UCSD-AML1 (cell line): ENCODE results near the gene CRADD.
A peak's percentile ranks its signal among the peaks of the same experiment; 100 is the strongest.
"Not testable (repeated sequence)": the region's sequence is repeated elsewhere in the genome, so short reads cannot be mapped to it uniquely, and the experiment has no call there.

Experiments
- DNase-seq: peaks from one replicate; lab custom pipeline; 2025; ENCODE audit not compliant: unreplicated experiment; lab: John Stamatoyannopoulos, UW

CRADD gene

GRCh38 chr12:93734784-93735183 is 57.6 kb downstream of the CRADD start:
- no peak for DNase-seq

- DNase-seq = no peak
These were observed 59.5 kb downstream of the CRADD start for GRCh38 chr12:93736640-93737178.

DNA sequence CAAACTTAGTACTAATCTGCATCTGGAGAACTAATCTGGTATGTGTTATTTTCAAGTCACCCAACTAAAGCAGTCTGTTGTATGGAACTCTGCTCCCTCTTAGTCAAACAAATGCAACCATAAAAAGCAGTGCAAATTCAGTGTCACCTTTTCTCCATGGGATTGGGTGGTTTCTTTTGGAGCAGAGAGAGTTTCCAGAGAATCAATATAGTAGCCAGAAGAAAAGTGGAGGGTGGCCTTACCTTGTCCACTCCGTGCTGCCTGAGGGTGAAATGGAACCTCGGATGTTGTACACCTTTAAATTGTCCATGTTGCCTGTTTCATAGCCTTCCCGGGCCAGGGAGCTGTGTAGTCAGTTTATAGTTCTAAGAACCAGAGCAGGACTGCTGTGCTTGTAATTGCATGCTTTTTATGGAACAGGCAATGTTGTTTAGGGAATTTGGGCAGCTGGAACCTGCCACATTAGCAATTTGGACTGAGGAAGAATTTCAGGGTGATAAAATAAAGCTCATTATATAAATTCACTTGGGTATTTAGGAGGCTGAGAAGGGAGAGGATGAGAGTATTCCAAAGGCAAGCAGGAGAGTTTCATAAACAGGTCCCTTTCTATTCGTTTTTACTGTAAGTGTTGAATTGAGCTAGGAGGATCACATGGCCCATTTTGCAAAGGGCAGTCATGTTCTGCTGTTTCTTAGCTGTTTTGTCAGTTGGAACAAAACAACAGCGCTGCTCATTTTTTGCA is 60.5 kb downstream of the CRADD start:
- DNase-seq = no peak

DNA sequence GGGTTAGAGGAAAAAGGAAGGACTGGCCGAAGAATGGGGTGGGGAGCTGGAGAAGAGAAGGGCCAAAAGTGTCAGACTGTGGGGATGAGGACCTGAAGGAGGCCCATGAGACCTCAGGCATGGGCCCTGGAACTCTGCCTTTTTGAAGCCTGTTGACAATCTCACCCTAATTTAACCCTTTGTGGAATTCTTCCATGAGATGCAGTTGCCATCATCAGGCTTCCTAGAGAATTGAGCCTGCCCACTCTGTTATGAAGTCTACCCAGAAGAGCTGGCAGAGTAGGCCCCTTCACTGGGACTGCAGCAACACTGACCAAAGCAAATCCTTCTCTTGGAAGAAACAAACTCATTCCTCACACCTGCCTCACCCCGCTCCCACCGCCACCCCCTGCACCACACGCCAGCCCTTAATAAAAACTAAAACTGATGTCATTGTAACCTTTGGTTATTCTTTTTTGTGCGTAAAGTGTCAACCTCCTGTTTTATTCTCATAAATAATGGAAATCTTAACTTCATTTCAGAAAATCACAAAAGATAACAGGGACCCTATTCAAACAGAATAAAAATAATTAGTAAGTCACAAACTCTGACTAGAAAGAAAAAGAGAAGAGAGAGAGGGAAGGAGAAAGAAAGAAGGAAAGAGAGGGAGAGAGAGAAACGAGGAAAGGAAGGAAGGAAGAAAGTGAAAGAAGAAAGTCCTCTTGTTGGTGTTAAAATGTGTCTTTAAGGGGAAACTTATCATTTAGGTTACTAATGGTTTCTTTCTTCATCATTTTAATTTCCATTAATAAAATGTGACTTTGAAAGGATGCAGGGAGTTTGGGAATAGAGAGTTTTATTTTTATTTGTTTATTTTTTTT is 61.3 kb downstream of the CRADD start:
- DNase-seq = no peak

DNA sequence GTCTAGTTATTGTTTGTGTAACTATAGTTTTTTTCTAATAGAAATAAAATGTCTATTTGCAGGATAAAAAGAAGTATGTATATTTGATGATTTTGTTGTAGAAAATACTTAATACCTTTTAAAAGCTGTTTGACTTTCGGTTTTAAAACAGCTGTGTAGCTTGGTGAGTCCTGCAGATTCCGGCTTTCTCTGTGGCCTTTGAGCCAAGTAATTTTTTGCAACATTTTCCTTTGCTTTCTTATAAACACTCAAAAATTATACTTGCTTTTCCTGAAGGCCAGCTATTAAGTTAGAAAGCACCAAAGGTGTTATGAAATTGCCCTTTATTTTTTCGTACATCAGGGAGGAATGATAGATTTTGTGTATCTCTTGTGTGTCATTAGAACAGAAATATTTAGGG is 63.6 kb downstream of the CRADD start:
- no peak for DNase-seq

- DNase-seq = peak; percentile 61
These were observed 64.5 kb downstream of the CRADD start for GRCh38 chr12:93741659-93742109.

DNA sequence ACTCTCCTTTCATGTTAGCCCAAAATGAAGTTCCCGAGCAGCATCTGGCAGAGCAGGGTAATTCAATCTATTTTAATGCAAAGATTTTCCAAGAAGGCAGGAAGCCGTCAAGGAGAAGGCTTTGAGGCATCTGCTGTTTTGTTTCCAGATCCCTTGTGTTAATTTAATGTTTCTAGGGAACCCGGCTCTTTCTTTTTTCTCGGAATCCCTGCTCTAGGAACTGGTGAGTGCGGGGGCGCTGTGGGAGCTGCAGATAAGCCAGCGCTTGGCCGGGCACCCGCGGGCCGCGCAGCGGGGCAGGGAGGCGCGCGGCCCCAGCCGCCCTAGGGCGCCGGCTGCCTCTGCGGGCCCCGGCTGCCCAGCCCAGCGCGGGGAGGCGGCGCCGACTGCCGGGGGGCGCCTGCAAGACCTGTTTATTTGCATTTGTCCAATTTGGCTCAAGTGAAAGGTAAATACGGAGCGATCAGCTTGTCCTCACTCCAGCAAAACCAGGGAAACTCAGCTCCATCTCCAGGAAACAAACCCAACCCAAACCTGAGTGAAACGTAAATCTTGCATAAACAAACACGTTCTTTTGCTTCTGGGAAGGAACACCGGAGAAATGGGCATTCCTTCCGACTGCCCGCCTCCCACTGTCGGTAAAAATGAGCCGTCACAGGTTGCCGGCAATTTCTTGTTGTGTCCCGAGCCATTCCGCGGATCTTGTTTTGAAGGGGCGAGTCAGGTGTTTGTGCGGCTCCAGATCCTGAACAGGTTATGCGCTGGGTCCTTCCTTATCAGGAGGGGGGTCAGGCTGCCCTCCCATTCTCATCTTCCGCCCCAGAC is 65.1 kb downstream of the CRADD start:
- DNase-seq = peak; percentile 86

GRCh38 chr12:93743229-93743998 is 66.2 kb downstream of the CRADD start:
- no peak for DNase-seq

GRCh38 chr12:93743999-93744689 is 67.0 kb downstream of the CRADD start:
- no peak for DNase-seq

DNA sequence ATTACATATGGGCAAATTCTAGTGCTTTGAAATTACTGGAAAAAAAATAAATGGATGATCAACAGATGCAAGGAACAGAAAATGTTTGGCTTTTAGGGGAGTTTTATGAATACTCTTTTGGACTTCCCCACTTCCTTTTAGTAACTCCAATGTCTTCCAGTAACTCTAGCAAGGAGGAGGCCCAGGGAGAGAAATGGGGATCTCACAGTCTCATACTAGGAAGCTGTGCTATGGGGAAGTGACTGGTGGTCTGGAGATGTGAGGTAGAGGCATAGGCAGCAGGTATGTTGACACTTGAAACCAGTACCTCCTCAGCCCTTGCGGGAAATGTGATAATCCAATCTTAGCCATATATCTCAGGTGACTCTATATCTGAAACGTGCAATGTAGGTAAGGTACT is 68.1 kb downstream of the CRADD start:
- no peak for DNase-seq

GRCh38 chr12:93746572-93747168 is 69.5 kb downstream of the CRADD start:
- no peak for DNase-seq

GRCh38 chr12:93748672-93749383 is 71.7 kb downstream of the CRADD start:
- no peak for DNase-seq

GRCh38 chr12:93749515-93749914 is 72.3 kb downstream of the CRADD start:
- no peak for DNase-seq

DNA sequence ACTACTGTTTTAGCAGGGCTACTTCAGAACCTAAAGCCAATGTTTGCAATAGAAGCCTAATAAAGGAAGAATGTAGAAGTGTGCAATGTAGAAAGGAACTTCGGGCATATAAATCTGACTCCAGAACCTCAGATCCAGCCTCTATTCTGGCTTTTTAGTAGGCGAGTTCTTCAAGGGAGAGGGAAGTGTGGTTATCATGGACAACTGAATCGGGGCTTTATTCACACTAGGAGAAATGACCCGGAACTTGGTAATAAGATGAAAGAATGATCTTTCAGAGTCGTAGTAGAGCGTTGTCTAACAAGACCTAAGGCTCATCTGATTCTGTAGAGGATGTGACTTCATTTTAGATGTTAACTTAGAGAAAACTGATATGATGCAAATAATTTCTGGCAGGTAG is 72.9 kb downstream of the CRADD start:
- DNase-seq = no peak

DNA sequence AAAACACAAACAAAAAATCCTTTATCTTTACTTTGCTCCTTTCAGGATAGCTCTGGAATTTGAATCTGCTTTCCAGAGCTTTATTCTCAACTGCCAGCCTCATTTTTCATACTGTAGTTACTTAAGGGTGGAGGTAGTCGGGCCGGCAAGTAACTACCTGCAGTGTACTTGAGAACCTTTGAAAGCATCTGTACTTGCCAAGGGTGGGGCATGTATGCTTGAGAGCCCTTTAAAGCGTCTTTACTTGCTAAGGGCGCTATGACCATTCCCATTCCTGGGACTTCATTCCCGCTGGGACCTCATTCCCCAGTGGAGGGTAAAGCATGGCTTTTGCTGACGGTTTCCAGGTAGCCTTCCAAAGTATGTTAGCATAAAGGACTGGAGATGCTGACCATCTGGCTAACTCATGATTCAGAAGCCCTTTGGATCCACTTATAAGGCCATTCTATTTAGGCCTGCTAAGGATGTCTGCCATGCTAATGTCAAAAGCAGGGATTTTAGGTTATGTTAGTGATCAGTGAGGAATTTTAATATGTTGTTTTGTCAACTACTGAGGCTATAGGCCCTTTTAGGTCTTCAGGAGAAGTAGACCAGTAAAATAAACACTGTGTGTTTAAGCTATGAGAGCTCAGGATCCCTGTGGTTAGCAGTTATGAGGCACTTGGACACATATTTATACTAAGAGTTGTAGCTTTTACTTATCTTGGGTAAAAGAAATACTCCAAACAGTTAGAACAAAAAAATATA is 74.9 kb downstream of the CRADD start:
- DNase-seq = no peak

DNA sequence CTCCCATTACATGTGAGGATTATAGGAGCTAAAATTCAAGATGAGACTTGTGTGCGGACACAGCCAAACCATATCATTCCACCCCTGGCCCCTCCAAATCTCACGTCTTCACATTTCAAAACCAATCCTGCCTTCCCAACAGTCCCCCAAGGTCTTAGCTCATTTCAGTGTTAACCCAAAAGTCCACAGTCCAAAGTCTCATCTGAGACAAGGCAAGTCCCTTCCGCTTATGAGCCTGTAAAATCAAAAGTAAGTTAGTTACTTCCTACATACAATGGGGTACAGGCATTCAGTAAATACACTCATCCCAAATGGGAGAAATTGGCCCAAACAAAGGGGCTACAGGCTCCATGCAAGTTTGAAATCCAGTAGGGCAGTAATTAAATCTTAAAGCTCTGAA is 76.1 kb downstream of the CRADD start:
- DNase-seq = no peak

GRCh38 chr12:93753838-93754429 is 76.8 kb downstream of the CRADD start:
- no peak for DNase-seq

GRCh38 chr12:93754859-93755258 is 77.7 kb downstream of the CRADD start:
- DNase-seq = not testable (repeated sequence)
